Measurements from ENCODE around the gene UBALD2. TPM values are rescaled to one million over a fixed set of nuclear protein-coding genes. Genes with fewer than 3 reads are reported as not detected.
A peak's percentile ranks its signal among the peaks of the same experiment; 100 is the strongest.

Gene UBALD2
- total and polyA plus RNA-seq, 2 of the 8 experiments (the other 6 are each of a cell fraction or from before 2014, with no cell fraction given), result 17.8 to 22.6 TPM

DNA sequence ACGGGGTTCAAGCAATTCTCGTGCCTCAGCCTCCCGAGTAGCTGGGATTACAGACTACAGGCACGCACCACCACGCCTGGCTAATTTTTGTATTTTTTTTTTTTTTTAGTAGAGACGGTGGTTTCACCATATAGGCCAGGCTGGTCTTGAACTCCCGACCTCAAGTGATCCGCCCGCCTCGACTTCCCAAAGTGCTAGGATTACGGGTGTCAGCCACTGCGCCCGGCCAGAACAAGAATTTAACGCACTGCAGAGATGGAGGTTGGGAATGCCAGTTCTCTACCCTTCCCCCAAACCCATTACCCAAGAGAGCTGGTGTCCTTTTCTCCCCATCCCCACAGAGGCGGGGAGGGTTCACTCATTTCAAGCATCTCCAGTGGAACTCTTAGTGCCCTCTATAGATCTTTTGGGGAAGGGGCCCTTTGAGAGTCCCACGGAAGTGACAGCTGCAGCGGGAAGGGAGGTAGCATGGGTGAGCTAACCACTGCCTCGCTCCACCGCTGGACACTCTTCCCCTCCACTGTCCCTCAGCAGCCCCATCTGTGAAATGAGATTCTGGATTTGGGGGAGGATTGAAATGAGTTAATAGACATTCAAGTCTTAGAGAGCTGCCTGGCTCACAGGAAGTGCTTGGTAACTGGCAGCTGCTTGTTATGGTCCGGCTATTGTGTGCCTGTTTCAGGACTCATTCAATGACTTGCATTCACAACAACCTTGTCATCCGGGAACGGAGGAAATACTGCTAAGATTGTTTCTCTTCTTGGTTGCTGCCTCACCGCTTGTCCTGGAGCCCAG, 3.5 kb upstream of the UBALD2 start:
- Histone ChIP-seq H3K56ac (replicated peaks; ENCODE audit: insufficient read length, low read depth, low read length) (no peak overlapping the region), H3K4me1 (replicated peaks in 1 of 4; ENCODE audit: control insufficient read depth in 3 of 4, insufficient read depth in 4 of 4, low read length in 3 of 4) (peaks cover 0 to 3% (median under 1%) of the 10 kb centered on the region in 4 experiments; a peak in 5 of 7 replicates), H2BK20ac (ENCODE audit: low read length) (no peak overlapping the region), H3K9ac (replicated peaks in 1 of 4; ENCODE audit: extremely low read depth in 1 of 4, low read depth in 3 of 4, low read length in 3 of 4) (no peak overlapping the region), H3K14ac (ENCODE audit: insufficient read length) (no peak overlapping the region), H4K8ac (ENCODE audit: extremely low read depth, insufficient read depth, low read length) (no peak overlapping the region), H3K4ac (replicated peaks; ENCODE audit: insufficient read length, low read depth, low read length) (no peak overlapping the region), H3K36me3 (ENCODE audit: control insufficient read depth in 2 of 4, insufficient read depth in 4 of 4, low read length in 3 of 4) (no peaks in the 10 kb centered on the region), H4K91ac (replicated peaks; ENCODE audit: insufficient read length, low read length) (no peak overlapping the region), H3K4me3 (ENCODE audit: extremely low read depth in 1 of 4, insufficient read depth in 2 of 4, low read depth in 3 of 4, low read length in 4 of 4) (no peak overlapping the region), H2BK120ac (replicated peaks; ENCODE audit: low read depth, low read length) (no peak overlapping the region), H3K23me2 (ENCODE audit: low read depth, low read length) (no peaks in the 10 kb centered on the region), H3K4me2 (ENCODE audit: insufficient read depth in 1 of 2, low read depth in 2 of 2, low read length in 2 of 2) (no peak overlapping the region), H3K27me3 (replicated peaks in 1 of 4; ENCODE audit: control insufficient read depth in 3 of 4, extremely low read depth in 1 of 4, insufficient read depth in 3 of 4, low read length in 3 of 4) (no peaks in the 10 kb centered on the region; a peak in 1 of 7 replicates), H2AK5ac (ENCODE audit: low read depth, low read length) (no peak overlapping the region), H4K20me1 (replicated peaks in 1 of 2; ENCODE audit: control insufficient read depth in 1 of 2, insufficient read depth in 2 of 2, low read length in 2 of 2) (no peaks in the 10 kb centered on the region), H2BK15ac (ENCODE audit: low read length) (no peak overlapping the region), H3K18ac (ENCODE audit: extremely low read depth, low read length) (no peak overlapping the region), H2AFZ (ENCODE audit: low read length) (0 out of 2 replicates have a peak overlapping the region, but pooled peaks have one; percentile 45), H3K9me3 (ENCODE audit: insufficient read depth in 2 of 2, low read depth in 1 of 2, low read length in 1 of 2) (no peaks in the 10 kb centered on the region; a peak in 1 of 4 replicates), H3K79me2 (ENCODE audit: control insufficient read depth in 1 of 2, insufficient read depth in 2 of 2, low read length in 2 of 2) (peaks cover 0 to 5% of the 10 kb centered on the region in 2 experiments; a peak in 3 of 4 replicates), H3K79me1 (ENCODE audit: low read depth, low read length) (no peaks in the 10 kb centered on the region), H3K27ac (ENCODE audit: low read depth, low read length) (no peak overlapping the region), H2BK5ac (ENCODE audit: low read depth, low read length) (no peak overlapping the region), H2BK12ac (ENCODE audit: low read depth, low read length) (peak overlapping the region; percentile 87; the same call in 1 of the 2 replicates), H3K23ac (ENCODE audit: insufficient read length) (no peak overlapping the region), H4K5ac (ENCODE audit: insufficient read length, low read depth, low read length) (no peak overlapping the region)
- ChIA-PET POLR2A (ENCODE audit: partially characterized antibody) (interaction anchor here (0.8 to 2.1 kb wide), 3 partner anchors 10 to 159 kb away, joined by 3 to 5 read pairs (median 5); no protein-coding TSS in a partner anchor), CTCF (ENCODE audit: partially characterized antibody) (interaction anchor here (0.6 to 6.2 kb wide), 14 partner anchors 12 to 244 kb away, joined by 3 to 49 read pairs (median 4); no protein-coding TSS in a partner anchor)
- DNase-seq (ENCODE audit: low read depth in 1 of 2, low spot score in 2 of 2), result no peak
- no peak for FAIRE-seq
- no peak for TF ChIP-seq JUND (IDR thresholded peaks at IDR 0.05; ENCODE audit: low read length)
- WGBS, 2 experiments (ENCODE audit: extremely low coverage in 1 of 2, insufficient coverage in 1 of 2, insufficient read length in 1 of 2, insufficient replicate concordance in 2 of 2, low coverage in 1 of 2, low lambda C conversion rate in 2 of 2, missing lambda C conversion rate in 1 of 2), result 91% methylated on average over 12 of the region's 23 CpGs; no CpG with 5 or more reads in 1 of the 2 experiments

Measured in H1 (cell line).